Activated naive CD8-positive, alpha-beta T cell treated with anti-CD3 and anti-CD28 coated beads, Interleukin-2, amount 10 ng/mL, durations not matched to agents 7 days and 5 days (primary cell): ENCODE results near the gene PRKAR2B. TPM values are rescaled to one million over a fixed set of nuclear protein-coding genes. Genes with fewer than 3 reads are reported as not detected.
A peak's percentile ranks its signal among the peaks of the same experiment; 100 is the strongest.
"Not testable (repeated sequence)": the region's sequence is repeated elsewhere in the genome, so short reads cannot be mapped to it uniquely, and the experiment has no call there.

Experiments used
- ATAC-seq: fragments of 150-1000 bp; cut with Tn5 transposase; one replicate; pipeline ENCODE4 v1.10.0; 2021; ENCODE audit warnings: low read depth, moderate library complexity
- POLR2A ChIA-PET: fragments of 350-600 bp; sonication (Branson Sonifier 250); formaldehyde crosslinking; loops from one replicate; lab custom pipeline; 2021; ENCODE audit warnings: antibody characterized with exemption; lab: Charles Lee
- DNase-seq: peaks from one replicate; pipeline ENCODE4 v3.0.0; 2021
- H3K27ac Mint-ChIP-seq: one replicate; pipeline ENCODE4 v1.8.0; 2022; ENCODE audit warnings: mild to moderate bottlenecking, mixed read lengths
- H3K27me3 Mint-ChIP-seq: one replicate; pipeline ENCODE4 v1.8.0; 2022; ENCODE audit warnings: mild to moderate bottlenecking, moderate library complexity, mixed read lengths
- H3K36me3 Mint-ChIP-seq: one replicate; pipeline ENCODE4 v1.8.0; 2021; ENCODE audit warnings: mild to moderate bottlenecking, mixed read lengths
- H3K4me1 Mint-ChIP-seq: one replicate; pipeline ENCODE4 v1.8.0; 2021; ENCODE audit warnings: mixed read lengths
- H3K4me3 Mint-ChIP-seq: one replicate; pipeline ENCODE4 v1.8.0; 2022; ENCODE audit warnings: mild to moderate bottlenecking, moderate library complexity, mixed read lengths
- H3K9me3 Mint-ChIP-seq: one replicate; pipeline ENCODE4 v1.8.0; 2021; ENCODE audit warnings: mixed read lengths
- total RNA-seq, 2 experiments: library from RNA; stranded (reverse); gene quantifications; one replicate each; pipeline ENCODE4 v1.2.3, GENCODE V29; 2021

Gene PRKAR2B
- total RNA-seq, 2 experiments from 2014 or later, result 1.4 to 1.6 TPM

GRCh38 chr7:107035446-107035845 lies 9.1 kb upstream of the PRKAR2B start:
- Mint-ChIP-seq H3K9me3 (peaks cover 5% of the 10 kb centered on the region), H3K4me1 (peaks cover 5% of the 10 kb centered on the region), H3K36me3 (no peaks in the 10 kb centered on the region), H3K4me3 (no peak overlapping the region), H3K27ac (no peak overlapping the region), H3K27me3 (peaks cover 8% of the 10 kb centered on the region)
- DNase-seq (no peak), ATAC-seq (no peak)
- POLR2A ChIA-PET, result no interaction called here

GRCh38 chr7:107036535-107036934 lies 8.0 kb upstream of the PRKAR2B start:
- peaks cover 5% of the 10 kb centered on the region for H3K4me1 Mint-ChIP-seq
- POLR2A ChIA-PET, result no interaction called here
- H3K4me3 Mint-ChIP-seq, result no peak overlapping the region
- peaks cover 8% of the 10 kb centered on the region for H3K27me3 Mint-ChIP-seq
- DNase-seq (no peak), ATAC-seq (no peak)
- no peak overlapping the region for H3K27ac Mint-ChIP-seq
- peaks cover 5% of the 10 kb centered on the region for H3K9me3 Mint-ChIP-seq
- no peaks in the 10 kb centered on the region for H3K36me3 Mint-ChIP-seq

- ATAC-seq (no peak), DNase-seq (no peak)
- no peak overlapping the region for H3K27ac Mint-ChIP-seq
- peaks cover 8% of the 10 kb centered on the region for H3K27me3 Mint-ChIP-seq
- POLR2A ChIA-PET, result no interaction called here
- H3K4me3 Mint-ChIP-seq, result no peak overlapping the region
- H3K4me1 Mint-ChIP-seq, result peaks cover 5% of the 10 kb centered on the region
- H3K36me3 Mint-ChIP-seq, result no peaks in the 10 kb centered on the region
- peaks cover 5% of the 10 kb centered on the region for H3K9me3 Mint-ChIP-seq
These were observed 6.5 kb upstream of the PRKAR2B start for GRCh38 chr7:107037717-107038603.

GRCh38 chr7:107039199-107039900 lies 5.2 kb upstream of the PRKAR2B start:
- no peak overlapping the region for H3K27ac Mint-ChIP-seq

GRCh38 chr7:107041097-107041496 lies 3.4 kb upstream of the PRKAR2B start:
- H3K4me3 Mint-ChIP-seq, result no peak overlapping the region
- peaks cover 19% of the 10 kb centered on the region for H3K27me3 Mint-ChIP-seq
- peaks cover 5% of the 10 kb centered on the region for H3K9me3 Mint-ChIP-seq
- peaks cover 13% of the 10 kb centered on the region for H3K4me1 Mint-ChIP-seq
- ATAC-seq, result no peak
- H3K36me3 Mint-ChIP-seq, result peaks cover 1% of the 10 kb centered on the region
- POLR2A ChIA-PET, result no interaction called here
- H3K27ac Mint-ChIP-seq, result no peak overlapping the region
- no peak for DNase-seq

More at GRCh38 chr7:107039199-107039900, 5.2 kb upstream of the PRKAR2B start:
- Mint-ChIP-seq H3K9me3 (peaks cover 5% of the 10 kb centered on the region), H3K36me3 (no peaks in the 10 kb centered on the region), H3K4me1 (peaks cover 8% of the 10 kb centered on the region), H3K4me3 (no peak overlapping the region), H3K27me3 (peaks cover 9% of the 10 kb centered on the region)
- DNase-seq (no peak), ATAC-seq (no peak)
- POLR2A ChIA-PET, result no interaction called here

GRCh38 chr7:107041764-107042163 lies 2.7 kb upstream of the PRKAR2B start:
- H3K36me3 Mint-ChIP-seq, H3K9me3 Mint-ChIP-seq, H3K4me3 Mint-ChIP-seq, ATAC-seq, H3K27ac Mint-ChIP-seq, DNase-seq, POLR2A ChIA-PET: not testable (repeated sequence)
- peaks cover 24% of the 10 kb centered on the region for H3K27me3 Mint-ChIP-seq
- H3K4me1 Mint-ChIP-seq, result peaks cover 14% of the 10 kb centered on the region

- H3K36me3 Mint-ChIP-seq, H3K9me3 Mint-ChIP-seq, DNase-seq, H3K27ac Mint-ChIP-seq, H3K4me3 Mint-ChIP-seq, POLR2A ChIA-PET, ATAC-seq: not testable (repeated sequence)
- peaks cover 14% of the 10 kb centered on the region for H3K4me1 Mint-ChIP-seq
- peaks cover 28% of the 10 kb centered on the region for H3K27me3 Mint-ChIP-seq
These were observed 2.1 kb upstream of the PRKAR2B start for GRCh38 chr7:107042326-107042910.

GRCh38 chr7:107043491-107043890 lies 1.0 kb upstream of the PRKAR2B start:
- POLR2A ChIA-PET, result no interaction called here
- H3K4me3 Mint-ChIP-seq, result peak overlapping the region; percentile 84
- DNase-seq (no peak), ATAC-seq (no peak)
- H3K4me1 Mint-ChIP-seq, result peaks cover 14% of the 10 kb centered on the region
- H3K27ac Mint-ChIP-seq, result no peak overlapping the region
- H3K36me3 Mint-ChIP-seq, result peaks cover 1% of the 10 kb centered on the region
- no peaks in the 10 kb centered on the region for H3K9me3 Mint-ChIP-seq
- H3K27me3 Mint-ChIP-seq, result peaks cover 38% of the 10 kb centered on the region

- ATAC-seq (no peak), DNase-seq (no peak)
- peaks cover 40% of the 10 kb centered on the region for H3K27me3 Mint-ChIP-seq
- peak overlapping the region; percentile 84 for H3K4me3 Mint-ChIP-seq
- H3K9me3 Mint-ChIP-seq, result no peaks in the 10 kb centered on the region
- H3K36me3 Mint-ChIP-seq, result peaks cover 1% of the 10 kb centered on the region
- peaks cover 14% of the 10 kb centered on the region for H3K4me1 Mint-ChIP-seq
- no peak overlapping the region for H3K27ac Mint-ChIP-seq
- POLR2A ChIA-PET, result no interaction called here
These were observed 571 bp upstream of the PRKAR2B start for GRCh38 chr7:107043921-107044346.

GRCh38 chr7:107045195-107045960 lies 873 bp downstream of the PRKAR2B start:
- Mint-ChIP-seq H3K27ac (peak overlapping the region; percentile 63), H3K27me3 (peaks cover 44% of the 10 kb centered on the region), H3K4me3 (peak overlapping the region; percentile 94), H3K4me1 (peaks cover 12% of the 10 kb centered on the region), H3K36me3 (peaks cover 1% of the 10 kb centered on the region), H3K9me3 (no peaks in the 10 kb centered on the region)
- ATAC-seq (no peak), DNase-seq (no peak)
- POLR2A ChIA-PET, result no interaction called here

- peaks cover 12% of the 10 kb centered on the region for H3K4me1 Mint-ChIP-seq
- POLR2A ChIA-PET, result no interaction called here
- no peak for DNase-seq
- H3K36me3 Mint-ChIP-seq, result peaks cover 1% of the 10 kb centered on the region
- peak overlapping the region; percentile 25 for H3K4me3 Mint-ChIP-seq
- H3K9me3 Mint-ChIP-seq, result no peaks in the 10 kb centered on the region
- peaks cover 47% of the 10 kb centered on the region for H3K27me3 Mint-ChIP-seq
- no peak for ATAC-seq
- H3K27ac Mint-ChIP-seq, result no peak overlapping the region
These were observed 1.5 kb downstream of the PRKAR2B start for GRCh38 chr7:107045980-107046379.

- Mint-ChIP-seq H3K9me3 (no peaks in the 10 kb centered on the region), H3K27me3 (peaks cover 47% of the 10 kb centered on the region), H3K4me3 (no peak overlapping the region), H3K4me1 (peaks cover 15% of the 10 kb centered on the region), H3K36me3 (peaks cover 1% of the 10 kb centered on the region), H3K27ac (no peak overlapping the region)
- DNase-seq (no peak), ATAC-seq (no peak)
- POLR2A ChIA-PET, result no interaction called here
These were observed 2.2 kb downstream of the PRKAR2B start for GRCh38 chr7:107046491-107047259.
